NAMALWA (cell line): Measurements from ENCODE around the gene FBXO34.

Experiments
- DNase-seq: peaks from one replicate; pipeline ENCODE4 v3.0.0-alpha.2; 2015; ENCODE audit warnings: low spot score

The FBXO34 gene

DNA sequence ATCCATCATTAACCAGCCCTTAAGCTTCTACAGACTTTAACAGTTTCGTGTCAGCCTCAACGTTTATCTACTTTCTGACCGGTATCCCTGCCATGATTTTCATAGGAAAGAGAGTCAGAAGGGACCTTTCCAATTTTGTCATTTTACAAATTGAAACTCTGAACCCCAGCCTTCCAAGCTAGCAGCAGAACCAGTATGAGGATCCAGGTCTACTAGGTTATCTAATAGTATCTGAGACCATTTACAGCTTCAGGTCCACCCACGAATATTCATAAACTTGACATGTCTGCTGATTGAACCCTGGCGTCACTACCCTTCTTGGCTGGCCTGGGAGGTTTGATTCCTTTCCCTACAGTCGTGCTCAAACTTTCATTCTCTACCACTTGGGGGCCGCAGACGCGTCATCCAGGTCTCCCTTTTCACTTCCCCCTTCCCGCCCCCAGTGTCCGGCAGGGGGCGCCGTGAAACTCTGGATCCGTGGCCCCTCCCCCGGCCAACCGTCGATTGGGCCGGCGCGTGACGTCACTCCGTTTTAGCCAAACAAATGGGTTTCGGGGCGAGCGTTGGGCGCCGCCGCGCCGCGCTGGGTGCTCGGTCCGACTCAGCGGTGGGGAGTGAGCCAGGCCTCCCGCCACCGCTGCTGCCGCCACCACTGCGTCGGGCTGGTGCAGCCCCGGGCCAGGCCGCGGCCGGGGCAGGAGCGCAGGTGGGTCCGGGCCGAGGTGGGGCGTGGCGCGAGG lies at the start of gene FBXO34:
Gene FBXO34, plus strand, starts transcription at position 590 of the 740 bp plus-strand sequence. CDS start 78,970 bp downstream, outside the sequence.
- DNase-seq, result peak; percentile 95

DNA sequence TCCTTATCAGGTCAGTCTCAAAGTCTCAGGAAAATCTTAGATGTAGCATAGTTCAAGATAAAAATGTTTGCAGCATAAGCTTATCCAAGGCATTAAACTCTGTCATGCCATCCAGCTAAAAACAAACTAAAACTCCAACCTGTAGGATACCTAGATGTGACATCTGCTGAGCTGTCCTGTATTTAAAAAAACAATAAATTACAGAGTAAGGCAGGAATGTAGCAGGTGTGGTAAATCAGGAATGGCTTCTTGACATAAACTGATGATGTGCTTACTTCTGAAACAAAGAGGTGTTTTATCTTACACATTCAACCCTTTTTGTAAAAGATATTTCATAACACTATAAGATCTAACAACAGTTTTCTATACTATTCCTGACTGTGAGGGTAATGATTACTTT lies 49.3 kb upstream of the FBXO34 start:
- DNase-seq, result no peak

GRCh38 chr14:55223364-55223763 lies 47.9 kb upstream of the FBXO34 start:
- DNase-seq, result no peak

DNA sequence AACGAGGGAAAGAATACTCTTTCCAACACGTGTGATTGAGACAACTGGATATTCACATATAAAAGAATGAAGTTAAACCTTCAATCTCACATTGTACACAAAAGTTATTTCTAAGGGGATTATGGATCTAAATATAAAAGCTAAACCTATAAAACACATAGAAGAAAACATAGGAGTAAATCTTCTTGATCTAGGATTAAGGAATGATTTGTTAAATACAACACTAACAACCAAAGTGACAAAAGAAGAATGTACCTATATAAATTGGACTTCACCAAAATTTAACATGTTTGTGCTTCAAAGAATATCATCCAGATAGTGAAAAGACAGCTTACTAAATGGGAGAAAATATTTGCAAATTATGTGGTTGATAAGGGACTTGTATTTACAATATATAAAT lies 43.0 kb upstream of the FBXO34 start:
- DNase-seq, result no peak

DNA sequence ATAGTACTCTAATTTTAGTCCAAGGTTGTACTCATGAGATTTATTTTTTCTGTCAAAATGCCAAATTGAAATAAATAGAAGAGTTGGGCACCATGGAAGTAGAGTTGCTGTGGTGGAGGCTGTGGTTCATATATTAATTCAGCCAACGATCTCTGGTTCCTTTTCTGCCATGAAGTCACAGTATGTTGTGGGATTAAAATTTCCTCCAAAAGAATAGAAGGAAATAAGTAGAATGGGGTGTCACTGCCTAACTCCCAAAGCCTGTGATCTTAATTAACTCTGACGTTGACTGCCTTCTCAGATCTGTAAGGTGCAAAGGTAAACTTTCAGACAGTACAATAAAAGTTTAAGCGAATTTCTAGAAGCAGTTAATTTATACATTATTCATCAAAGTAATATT lies 37.6 kb upstream of the FBXO34 start:
- no peak for DNase-seq

- no peak for DNase-seq
Measured at GRCh38 chr14:55238019-55238680, 33.1 kb upstream of the FBXO34 start.

DNA sequence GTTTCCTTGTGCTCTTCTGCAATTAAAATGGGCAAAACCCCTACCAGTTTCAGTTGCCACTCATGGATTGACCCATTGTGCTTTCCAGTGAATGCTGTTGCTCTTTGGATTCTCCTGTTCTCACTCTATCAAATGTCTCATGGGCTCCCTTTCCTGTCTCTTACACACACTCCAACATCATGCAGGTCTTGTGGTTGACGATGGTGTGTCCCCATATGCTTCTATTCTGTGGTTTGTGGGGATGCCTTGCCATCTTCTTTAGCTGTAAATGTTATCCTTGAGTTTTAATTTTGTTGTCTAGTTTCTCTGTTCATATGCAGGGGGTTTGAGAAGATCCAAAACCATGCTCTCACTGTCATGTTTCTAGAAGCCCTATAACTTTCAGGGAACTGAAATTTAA lies 31.9 kb upstream of the FBXO34 start:
- DNase-seq, result no peak

DNA sequence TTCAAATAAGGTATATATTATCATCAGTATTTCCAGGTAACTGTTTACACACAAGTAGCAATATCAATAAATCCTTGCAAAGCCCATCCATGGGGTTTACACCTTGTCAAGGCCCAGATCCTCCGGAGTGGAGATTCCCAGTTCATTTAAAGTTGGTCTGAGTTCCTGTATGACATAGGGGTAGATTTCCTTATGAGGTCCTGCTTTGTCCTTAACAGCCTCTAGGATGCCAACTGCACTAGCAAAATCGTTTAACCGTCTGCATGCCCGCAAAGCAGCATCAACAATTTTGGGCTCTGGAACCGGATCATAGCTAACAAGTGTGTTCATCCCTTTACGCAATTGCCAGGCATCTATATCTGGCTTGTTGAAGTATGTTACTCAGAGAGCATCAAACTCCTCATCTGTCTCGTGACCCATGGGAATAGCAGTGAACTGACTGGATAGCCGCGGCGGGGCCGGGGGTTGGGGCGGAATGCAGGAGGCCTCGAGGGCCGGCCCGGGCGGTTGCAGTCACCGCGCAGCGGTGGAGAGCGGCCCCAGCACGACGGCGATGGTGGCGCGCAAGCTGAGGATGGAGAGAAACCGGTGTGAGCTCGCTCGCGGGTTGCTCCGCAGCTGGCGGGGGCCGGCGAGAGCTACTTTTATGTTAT lies 30.6 kb upstream of the FBXO34 start:
- no peak for DNase-seq

DNA sequence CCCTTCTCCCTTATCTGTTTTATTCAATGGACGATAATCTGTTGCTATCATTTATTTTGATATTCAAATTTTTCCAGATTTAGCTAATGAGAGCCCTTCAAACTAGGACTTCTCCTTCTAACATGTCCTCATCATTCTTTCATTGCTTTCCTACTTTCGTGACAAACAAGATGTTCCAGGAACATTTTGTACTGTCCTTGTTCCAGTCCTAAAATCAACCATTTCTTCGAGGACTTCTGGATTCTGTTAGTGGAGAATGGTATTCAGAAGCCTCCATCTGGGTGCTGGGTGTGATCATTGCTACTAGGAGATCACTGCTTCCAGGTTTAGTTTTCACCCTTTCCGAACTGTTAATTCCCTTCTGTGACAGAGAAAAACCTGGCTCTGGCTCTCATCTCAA lies 29.5 kb upstream of the FBXO34 start:
- no peak for DNase-seq

DNA sequence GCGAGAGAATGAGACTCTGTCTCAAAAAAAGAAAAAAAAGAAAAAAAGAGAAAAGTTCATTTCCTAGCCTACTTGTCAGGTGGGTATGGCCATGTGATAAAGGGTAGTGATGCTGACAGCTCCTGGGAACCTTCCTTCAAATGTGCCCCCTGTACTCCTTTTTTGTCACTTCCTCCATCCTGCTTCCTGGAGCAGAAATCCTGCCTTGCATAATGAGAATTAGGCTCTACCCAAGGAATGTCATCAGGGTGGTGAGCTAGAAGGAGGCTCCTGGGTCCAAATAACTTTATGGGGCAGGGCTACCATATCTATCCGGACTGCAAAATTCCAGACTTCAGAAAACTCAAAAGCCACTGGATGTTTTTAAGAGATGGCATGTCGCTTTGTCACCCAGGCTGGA lies 27.8 kb upstream of the FBXO34 start:
- DNase-seq, result no peak

DNA sequence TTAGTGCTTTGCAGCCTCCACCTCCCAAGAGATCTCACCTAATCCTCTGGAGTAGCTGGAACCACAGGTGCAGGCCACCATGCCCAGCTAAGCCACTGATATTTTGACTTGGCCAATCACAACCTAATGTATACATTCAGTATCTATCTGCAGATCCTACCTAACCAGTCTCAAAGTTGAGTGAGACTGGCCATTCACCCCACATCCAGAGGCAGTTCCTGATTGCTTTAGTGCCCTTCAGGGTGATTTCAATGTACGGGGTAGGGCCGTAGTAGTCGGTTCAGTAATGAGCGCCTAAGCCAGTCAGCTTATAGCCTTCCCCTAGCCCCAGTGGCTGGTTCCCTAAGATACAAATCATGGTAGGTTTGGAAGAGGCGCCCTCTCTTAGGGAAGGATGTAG lies 27.4 kb upstream of the FBXO34 start:
- no peak for DNase-seq

DNA sequence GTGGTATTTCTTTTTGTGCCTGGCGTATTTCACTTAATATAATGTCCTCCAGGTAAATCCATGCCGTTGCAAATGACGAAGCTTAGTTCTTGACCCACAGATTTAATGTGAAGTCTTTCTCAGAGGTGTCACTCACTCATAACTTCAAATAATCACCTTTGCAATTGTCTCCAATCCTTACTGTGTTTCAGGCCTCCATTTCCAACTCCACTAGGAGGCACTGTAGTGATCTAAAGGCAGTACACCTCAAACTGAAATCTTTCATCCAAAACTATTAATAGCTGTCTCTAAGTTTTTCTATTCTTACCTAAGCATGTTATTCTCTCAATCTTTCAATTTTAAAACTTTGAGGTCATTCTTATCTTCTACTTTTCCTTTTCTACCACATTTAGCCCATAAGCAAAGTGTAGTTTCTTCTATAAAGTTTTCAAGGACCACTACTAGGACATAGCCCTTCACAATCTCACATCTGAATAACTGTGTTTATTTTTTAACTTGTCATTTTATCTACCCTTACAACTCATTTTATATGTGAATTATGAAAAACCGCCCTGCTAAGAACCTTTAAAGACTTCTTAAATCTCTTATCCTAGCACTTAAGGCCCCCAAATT lies 25.5 kb upstream of the FBXO34 start:
- peak; percentile 37 for DNase-seq

DNA sequence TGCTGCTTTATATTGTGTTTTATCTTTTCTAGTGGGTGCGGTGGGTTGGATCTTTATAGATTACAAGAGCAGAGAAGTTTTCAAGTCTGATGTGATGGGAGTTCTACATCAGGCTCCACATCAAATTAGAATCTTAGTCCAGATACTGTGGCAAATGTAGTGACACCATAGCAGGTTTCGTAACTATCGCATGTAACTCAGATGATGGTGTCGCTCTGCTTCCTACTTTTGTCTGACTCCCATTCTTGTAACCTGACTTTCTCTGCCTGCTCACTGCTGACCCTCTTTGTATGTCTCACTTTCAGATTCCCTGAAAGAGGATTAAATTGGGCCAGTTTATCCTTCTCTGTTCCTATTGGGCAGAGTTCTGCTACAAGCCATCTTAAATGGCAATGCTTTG lies 22.8 kb upstream of the FBXO34 start:
- no peak for DNase-seq

DNA sequence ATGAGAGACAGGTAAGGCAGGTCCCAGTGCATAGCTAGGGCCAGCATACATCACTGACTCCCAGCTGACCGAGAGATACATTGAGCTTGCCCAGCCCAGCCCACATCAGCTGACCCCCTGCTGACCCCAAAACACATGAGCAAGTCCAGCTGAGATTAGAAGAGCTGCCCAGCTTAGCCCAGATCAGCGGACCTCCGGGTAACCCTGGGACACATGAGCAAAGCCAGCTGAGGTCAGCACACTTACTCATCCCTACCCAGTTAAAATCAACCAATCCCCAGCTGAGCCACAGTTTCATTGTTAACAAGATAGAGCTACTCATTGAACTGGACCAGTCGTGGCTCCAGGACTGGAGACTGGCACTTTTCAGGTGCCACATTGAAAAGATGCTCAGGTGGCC lies 21.8 kb upstream of the FBXO34 start:
- DNase-seq, result no peak

- DNase-seq, result no peak
Measured at GRCh38 chr14:55253276-55253675, 17.9 kb upstream of the FBXO34 start.

- DNase-seq, result no peak
Measured at GRCh38 chr14:55254581-55254980, 16.6 kb upstream of the FBXO34 start.

- no peak for DNase-seq
Measured at GRCh38 chr14:55255979-55256378, 15.2 kb upstream of the FBXO34 start.

DNA sequence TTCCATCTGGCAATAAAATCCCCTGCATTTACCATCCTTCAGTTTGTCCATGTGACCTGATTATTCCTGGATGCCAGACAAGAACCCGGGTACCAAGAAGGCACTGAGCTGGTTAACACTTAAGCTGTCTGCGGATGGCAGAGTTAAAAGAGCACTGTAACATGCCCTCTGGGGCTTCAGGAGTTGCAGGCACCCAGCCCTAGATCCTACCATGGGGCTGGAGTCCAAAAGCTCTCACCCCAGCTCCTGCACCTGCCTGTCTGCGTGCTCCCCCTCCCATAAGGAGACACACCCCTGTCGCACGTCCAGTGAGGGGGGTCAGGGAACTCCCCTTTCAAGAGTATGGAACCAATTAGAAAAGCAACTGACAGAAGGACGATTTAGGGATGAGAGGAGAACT lies 14.6 kb upstream of the FBXO34 start:
- DNase-seq, result no peak

DNA sequence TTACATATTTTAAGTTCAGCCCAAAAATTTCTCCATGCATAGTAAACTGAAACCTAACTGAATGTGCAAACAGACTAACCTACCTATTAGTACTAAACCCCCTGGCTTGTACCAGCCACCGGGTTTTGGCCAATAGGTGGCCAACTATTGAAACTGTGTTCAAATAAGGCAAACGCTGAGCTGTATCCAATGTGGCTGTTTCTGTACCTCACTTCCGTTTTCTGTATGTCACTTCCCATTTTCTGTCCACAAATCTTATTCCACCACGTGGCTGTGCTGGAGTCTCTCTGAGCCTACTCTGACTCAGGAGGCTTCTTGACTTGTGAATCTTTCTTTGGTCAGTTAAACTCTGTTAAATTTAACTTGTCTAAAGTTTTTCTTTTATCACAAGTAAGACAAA lies 6.0 kb upstream of the FBXO34 start:
- peak; percentile 76 for DNase-seq

- no peak for DNase-seq
Measured at GRCh38 chr14:55267820-55268219, 3.4 kb upstream of the FBXO34 start.

DNA sequence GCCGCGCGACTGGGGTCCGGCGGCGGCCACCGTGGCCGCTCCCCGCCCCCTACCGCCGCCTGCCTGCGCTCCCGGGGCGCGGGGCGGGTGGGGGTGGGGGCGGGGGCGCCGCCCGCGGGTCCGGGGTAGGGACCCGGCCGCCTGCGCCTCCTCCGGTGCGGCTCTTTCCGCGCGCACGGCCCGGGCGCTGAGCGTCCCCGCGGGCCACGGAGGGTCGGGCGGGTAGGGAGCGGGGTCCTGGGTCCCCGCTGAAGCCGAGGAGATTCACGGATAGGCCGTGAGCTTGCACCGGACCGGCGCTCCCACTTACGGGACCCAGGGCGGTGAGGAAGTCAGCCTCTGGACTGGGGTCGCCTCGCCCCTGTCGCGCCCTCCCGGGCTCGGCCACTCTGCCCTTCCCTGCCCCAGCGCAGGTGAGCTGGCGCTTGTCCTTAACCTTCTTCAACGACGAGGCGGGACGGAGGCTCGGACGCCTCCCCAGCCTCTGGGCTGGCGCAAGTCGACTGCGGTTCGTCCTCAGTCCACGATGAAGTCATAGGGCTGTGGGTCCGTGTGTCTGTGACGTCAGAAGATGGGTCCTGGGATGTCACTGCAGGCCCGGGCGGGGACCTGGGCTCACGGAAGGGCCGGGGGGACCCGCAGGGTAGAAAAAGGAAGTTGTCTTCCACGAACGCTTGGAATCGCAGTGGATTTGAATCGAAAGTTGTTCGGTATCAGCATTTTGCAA lies 514 bp downstream of the FBXO34 start:
- DNase-seq, result peak; percentile 81

- no peak for DNase-seq
Measured at GRCh38 chr14:55272387-55272786, 1.2 kb downstream of the FBXO34 start.
